CD14-positive monocyte (primary cell): ENCODE data around the gene FUS. TPM values are rescaled to one million over a fixed set of nuclear protein-coding genes. Genes with fewer than 3 reads are reported as not detected.

Experiments used
- DNase-seq, 3 donors: peaks; one replicate each; pipeline ENCODE4 v3.0.0-alpha.2; 2011 to 2022
- H2AFZ ChIP-seq: 2 replicates; pipeline ENCODE4 v1.6.0; 2012; ENCODE audit warnings: mild to moderate bottlenecking, low read depth, low read length, inconsistent platforms; ENCODE audit not compliant: insufficient read depth, poor library complexity, severe bottlenecking
- H3K27ac ChIP-seq, 2 donors: 1 replicate in 1 of 2; 2 replicates in 1 of 2; pipeline ENCODE4 v1.5.1; 2012 to 2013; ENCODE audit warnings: low read length in 2 of 2, control low read depth in 1 of 2, inconsistent platforms in 1 of 2, low read depth in 1 of 2, mild to moderate bottlenecking in 1 of 2
- H3K27me3 ChIP-seq, 2 donors: one replicate each; pipeline versions ENCODE4 v1.6.0 to v1.6.1; 2011 to 2013; ENCODE audit warnings: low read length in 2 of 2; ENCODE audit not compliant: control insufficient read depth in 2 of 2, insufficient read depth in 2 of 2
- H3K36me3 ChIP-seq, 2 donors: replicated peaks in 1 of 2; 1 replicate in 1 of 2; 2 replicates in 1 of 2; pipeline versions ENCODE4 v1.5.1 to v1.6.1; 2012 to 2013; ENCODE audit warnings: low read length in 2 of 2, control low read depth in 1 of 2, inconsistent platforms in 1 of 2, mild to moderate bottlenecking in 1 of 2; ENCODE audit not compliant: insufficient read depth in 2 of 2, control insufficient read depth in 1 of 2
- H3K4me1 ChIP-seq, 2 donors: 1 replicate in 1 of 2; 2 replicates in 1 of 2; pipeline versions ENCODE4 v1.5.1 to v1.6.1; 2012 to 2013; ENCODE audit warnings: low read length in 2 of 2, control low read depth in 1 of 2, inconsistent platforms in 1 of 2, mild to moderate bottlenecking in 1 of 2, moderate library complexity in 1 of 2; ENCODE audit not compliant: insufficient read depth in 2 of 2, control insufficient read depth in 1 of 2
- H3K4me2 ChIP-seq: replicated peaks from 2 replicates; pipeline ENCODE3; 2012; ENCODE audit warnings: low read length, moderate library complexity, mild to moderate bottlenecking; ENCODE audit not compliant: poor library complexity, severe bottlenecking; ENCODE audit errors: extremely low read depth
- H3K4me3 ChIP-seq, 3 experiments: fragments of 200-600 bp in 1 of 3; sonication (generic) in 1 of 3; replicated peaks in 1 of 3; 1 replicate in 2 of 3; 2 replicates in 1 of 3; pipeline ENCODE4 v1.5.1; 2011 to 2013; ENCODE audit warnings: low read length in 3 of 3, mild to moderate bottlenecking in 3 of 3, control low read depth in 2 of 3, low read depth in 2 of 3, inconsistent platforms in 1 of 3, moderate library complexity in 1 of 3
- H3K79me2 ChIP-seq: 2 replicates; pipeline ENCODE4 v1.6.0; 2012; ENCODE audit warnings: mild to moderate bottlenecking, control low read depth, inconsistent platforms, low read length, moderate library complexity; ENCODE audit not compliant: insufficient read depth
- H3K9ac ChIP-seq: 2 replicates; pipeline ENCODE4 v1.6.0; 2017; ENCODE audit warnings: low read length, mild to moderate bottlenecking; ENCODE audit not compliant: insufficient read depth, poor library complexity, severe bottlenecking
- H3K9me3 ChIP-seq, 2 donors: replicated peaks in 1 of 2; 1 replicate in 1 of 2; 2 replicates in 1 of 2; pipeline versions ENCODE4 v1.5.1 to v1.6.1; 2012 to 2013; ENCODE audit warnings: low read length in 2 of 2, control low read depth in 1 of 2; ENCODE audit not compliant: control insufficient read depth in 1 of 2, insufficient read depth in 1 of 2
- H4K20me1 ChIP-seq: 2 replicates; pipeline ENCODE4 v1.6.0; 2012; ENCODE audit warnings: mild to moderate bottlenecking, low read length, control low read depth, moderate library complexity; ENCODE audit not compliant: insufficient read depth
- H3K27ac Mint-ChIP-seq, 7 donors: one replicate each; pipeline ENCODE4 v1.8.0; 2020; ENCODE audit warnings: mild to moderate bottlenecking in 7 of 7, mixed read lengths in 7 of 7, moderate library complexity in 6 of 7, inconsistent platforms in 2 of 7
- H3K27me3 Mint-ChIP-seq, 3 donors: one replicate each; pipeline ENCODE4 v1.8.0; 2021 to 2022; ENCODE audit warnings: low read depth in 3 of 3, mild to moderate bottlenecking in 3 of 3, mixed read lengths in 3 of 3, moderate library complexity in 3 of 3, inconsistent platforms in 1 of 3
- H3K36me3 Mint-ChIP-seq, 2 donors: one replicate each; pipeline ENCODE4 v1.8.0; 2020; ENCODE audit warnings: mixed read lengths in 2 of 2, inconsistent platforms in 1 of 2, mild to moderate bottlenecking in 1 of 2
- H3K4me1 Mint-ChIP-seq: one replicate; pipeline ENCODE4 v1.8.0; 2020; ENCODE audit warnings: mild to moderate bottlenecking, mixed read lengths
- H3K4me3 Mint-ChIP-seq, 2 donors: one replicate each; pipeline ENCODE4 v1.8.0; 2020; ENCODE audit warnings: mild to moderate bottlenecking in 2 of 2, mixed read lengths in 2 of 2, moderate library complexity in 1 of 2
- H3K9me3 Mint-ChIP-seq, 7 donors: one replicate each; pipeline ENCODE4 v1.8.0; 2020 to 2022; ENCODE audit warnings: mixed read lengths in 7 of 7, mild to moderate bottlenecking in 6 of 7, moderate library complexity in 6 of 7, inconsistent platforms in 2 of 7
- WGBS: methylation state at CpG from one replicate; pipeline ENCODE4 v1.1.5; 2013; ENCODE audit warnings: missing lambda C conversion rate; ENCODE audit not compliant: insufficient coverage; 5-methylcytosine and 5-hydroxymethylcytosine counted together
- intact Hi-C, 2 donors: fragments of 100-400 bp; cut with micrococcal nuclease; formaldehyde crosslinking; loops; one replicate each; pipeline versions ENCODE4 v1.15.0 to v1.15.1; 2023
- polyA plus RNA-seq, 3 donors: library from polyadenylated mRNA; depleted of rRNA in 1 of 3; unstranded in 2 of 3; stranded (reverse) in 1 of 3; fragments of 300-500 nt in 2 of 3; fragments of >200 nt in 1 of 3; fragmentation: Illumina TruSeq in 2 of 3; gene quantifications; 1 replicate in 2 of 3; 2 replicates in 1 of 3; pipeline ENCODE4 v1.2.3, GENCODE V29; 2012 to 2021
- TF ChIP-seq, protein P1 (sequence below): fragments of 200-600 bp; IDR thresholded peaks from one replicate; pipeline ENCODE4 v1.8.0; 2022; ENCODE audit warnings: antibody characterized with exemption, mild to moderate bottlenecking

The FUS gene
- polyA plus RNA-seq, 3 donors = 54.9 to 246 (median 78.5) TPM

DNA sequence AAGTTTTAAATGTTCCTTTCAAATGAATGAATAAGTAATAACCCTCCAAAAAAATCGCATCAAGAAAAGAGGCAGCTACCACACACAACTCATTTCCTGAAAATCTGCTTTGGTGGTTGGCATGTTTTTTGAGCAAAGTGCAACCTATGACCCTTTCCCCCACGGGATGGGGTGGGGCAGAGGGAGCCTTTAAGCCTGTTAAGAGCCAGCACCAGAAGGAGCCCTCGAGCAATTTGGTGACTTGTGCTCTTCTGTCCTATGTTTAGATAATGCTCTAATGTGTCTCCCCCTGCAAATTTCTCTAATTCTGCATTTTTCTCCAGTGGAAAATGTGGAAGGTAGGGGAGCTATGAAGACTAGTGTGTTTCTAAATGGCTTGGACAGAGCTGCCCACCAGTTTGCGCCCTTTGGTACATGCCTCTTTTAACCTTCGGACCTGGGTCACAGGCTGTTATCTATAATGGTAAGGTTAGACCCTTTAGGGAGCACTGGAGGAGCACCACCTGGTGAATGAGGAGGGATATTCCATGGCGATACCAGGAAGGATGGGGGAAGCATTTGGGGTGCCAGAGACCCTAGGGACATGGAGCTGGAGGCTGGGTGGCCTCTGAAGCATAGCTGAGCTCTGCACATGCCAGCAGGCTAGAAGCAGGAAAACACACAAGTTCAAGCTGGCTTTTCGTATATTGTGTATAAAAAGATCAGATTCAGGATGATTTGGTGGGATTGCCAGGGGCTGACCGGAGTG, 21.1 kb downstream of the FUS start:
- Histone ChIP-seq H3K9ac (peak overlapping the region; percentile 86), H3K9me3 (no peaks in the 10 kb centered on the region), H2AFZ (no peak overlapping the region), H3K36me3 (peaks cover 19 to 38% of the 10 kb centered on the region in 2 donors), H3K27me3 (no peaks in the 10 kb centered on the region), H4K20me1 (peaks cover 62% of the 10 kb centered on the region), H3K4me2 (peak overlapping the region; percentile 85), H3K27ac (peak overlapping the region; percentile 61 to 85), H3K79me2 (peaks cover 62% of the 10 kb centered on the region), H3K4me3 (peak overlapping the region; percentile 63 to 94 (median 92)), H3K4me1 (peaks cover 56 to 76% of the 10 kb centered on the region in 2 donors)
- peak overlapping the region; percentile 97 to 99 for H3K4me3 Mint-ChIP-seq
- H3K27ac Mint-ChIP-seq = peak overlapping the region; percentile 77 to 97 (median 92)
- peaks cover 75% of the 10 kb centered on the region for H3K4me1 Mint-ChIP-seq
- H3K36me3 Mint-ChIP-seq = peaks cover 28 to 47% of the 10 kb centered on the region in 2 donors
- TF ChIP-seq, protein P1, sequence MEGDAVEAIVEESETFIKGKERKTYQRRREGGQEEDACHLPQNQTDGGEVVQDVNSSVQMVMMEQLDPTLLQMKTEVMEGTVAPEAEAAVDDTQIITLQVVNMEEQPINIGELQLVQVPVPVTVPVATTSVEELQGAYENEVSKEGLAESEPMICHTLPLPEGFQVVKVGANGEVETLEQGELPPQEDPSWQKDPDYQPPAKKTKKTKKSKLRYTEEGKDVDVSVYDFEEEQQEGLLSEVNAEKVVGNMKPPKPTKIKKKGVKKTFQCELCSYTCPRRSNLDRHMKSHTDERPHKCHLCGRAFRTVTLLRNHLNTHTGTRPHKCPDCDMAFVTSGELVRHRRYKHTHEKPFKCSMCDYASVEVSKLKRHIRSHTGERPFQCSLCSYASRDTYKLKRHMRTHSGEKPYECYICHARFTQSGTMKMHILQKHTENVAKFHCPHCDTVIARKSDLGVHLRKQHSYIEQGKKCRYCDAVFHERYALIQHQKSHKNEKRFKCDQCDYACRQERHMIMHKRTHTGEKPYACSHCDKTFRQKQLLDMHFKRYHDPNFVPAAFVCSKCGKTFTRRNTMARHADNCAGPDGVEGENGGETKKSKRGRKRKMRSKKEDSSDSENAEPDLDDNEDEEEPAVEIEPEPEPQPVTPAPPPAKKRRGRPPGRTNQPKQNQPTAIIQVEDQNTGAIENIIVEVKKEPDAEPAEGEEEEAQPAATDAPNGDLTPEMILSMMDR = no peak
- H3K9me3 Mint-ChIP-seq = no peaks in the 10 kb centered on the region
- peaks cover 2 to 3% (median 2%) of the 10 kb centered on the region in 3 donors for H3K27me3 Mint-ChIP-seq
- intact Hi-C loops = loop anchor here (5.0 kb wide), 3 partner anchors 61 to 241 kb away; partner anchors contain the start of gene ZNF843 (in 1 of the 2)
- WGBS = 73% methylated on average over 5 of the region's 8 CpGs
- peak in 2 of 3 donors; percentile 24 to 33 for DNase-seq

DNA sequence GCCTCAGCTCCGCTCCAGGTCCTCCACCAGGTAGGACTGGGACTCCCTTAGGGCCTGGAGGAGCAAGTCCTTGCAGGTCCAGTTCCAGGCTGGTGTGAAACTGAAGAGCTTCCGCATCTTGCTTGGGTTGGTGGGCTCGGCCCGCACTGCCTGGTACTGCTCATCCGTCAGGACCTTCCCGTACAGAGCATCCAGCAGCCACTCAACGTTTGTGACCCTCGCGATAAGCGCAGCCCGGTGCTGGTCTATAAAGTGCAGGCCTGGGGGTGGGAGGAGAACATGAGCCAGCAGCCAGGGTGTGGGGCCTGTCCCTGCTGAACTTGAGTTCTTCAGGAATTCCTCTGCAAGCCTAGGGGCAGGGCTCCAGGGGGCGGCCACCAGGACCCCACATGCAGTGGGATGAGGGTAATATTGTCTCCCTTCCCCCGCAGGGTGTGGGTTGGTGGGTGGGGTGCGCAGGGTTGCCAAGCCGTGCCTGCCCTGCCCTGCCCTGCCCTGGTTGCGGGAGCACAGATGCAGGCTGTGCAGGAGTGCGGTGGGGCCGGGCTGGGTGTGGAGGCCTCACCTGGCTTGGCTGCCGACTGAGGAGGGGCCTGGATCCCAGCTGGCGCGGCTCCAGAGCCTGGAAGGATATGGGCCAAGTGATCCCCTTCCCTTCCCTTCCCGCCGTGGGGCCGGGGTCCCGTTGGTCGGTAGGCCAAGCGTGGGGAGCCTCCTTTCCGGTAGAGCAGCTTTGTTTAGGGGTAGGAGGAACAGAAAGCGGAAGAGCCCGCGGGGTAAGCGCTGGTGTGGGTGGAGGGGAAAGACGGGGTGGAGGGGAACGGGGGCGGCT, 21.9 kb downstream of the FUS start:
- H3K9me3 ChIP-seq = no peaks in the 10 kb centered on the region
- intact Hi-C loops = loop anchor here (2.0 to 5.0 kb wide), 4 partner anchors 15 to 241 kb away; partner anchors contain the start of genes PYDC1 (in 1 of the 2) and ZNF843 (in 1 of the 2)
- peak overlapping the region; percentile 84 for H2AFZ ChIP-seq
- peak overlapping the region; percentile 63 to 94 (median 92) for H3K4me3 ChIP-seq
- peaks cover 52 to 71% of the 10 kb centered on the region in 2 donors for H3K4me1 ChIP-seq
- peak overlapping the region; percentile 86 for H3K9ac ChIP-seq
- H3K9me3 Mint-ChIP-seq = no peaks in the 10 kb centered on the region
- peaks cover 3 to 6% (median 3%) of the 10 kb centered on the region in 3 donors for H3K27me3 Mint-ChIP-seq
- H3K4me1 Mint-ChIP-seq = peaks cover 74% of the 10 kb centered on the region
- H3K36me3 ChIP-seq = peaks cover 12 to 30% of the 10 kb centered on the region in 2 donors
- peak; percentile 59 to 67 (median 64) for DNase-seq
- 6% methylated on average over 26 of the region's 35 CpGs for WGBS
- H3K79me2 ChIP-seq = peaks cover 57% of the 10 kb centered on the region
- TF ChIP-seq, protein P1 = no peak
- no peaks in the 10 kb centered on the region for H3K27me3 ChIP-seq
- peak overlapping the region; percentile 61 to 85 for H3K27ac ChIP-seq
- peaks cover 23 to 39% of the 10 kb centered on the region in 2 donors for H3K36me3 Mint-ChIP-seq
- peak overlapping the region; percentile 85 to 97 (median 92) for H3K27ac Mint-ChIP-seq
- peak overlapping the region; percentile 97 to 99 for H3K4me3 Mint-ChIP-seq
- peaks cover 54% of the 10 kb centered on the region for H4K20me1 ChIP-seq
- peak overlapping the region; percentile 85 for H3K4me2 ChIP-seq
